GM18519 (cell line): ENCODE data around the gene BOC.

Source experiments
- ATAC-seq: cut with Tn5 transposase; IDR thresholded peaks from one replicate; pipeline ENCODE4 v1.9.1; 2021; ENCODE audit warnings: mild to moderate bottlenecking, moderate library complexity; ENCODE audit not compliant: unreplicated experiment, low FRiP score

The BOC gene

GRCh38 chr3:113193288-113193687 lies 18.1 kb upstream of the BOC start:
- no peak for ATAC-seq

GRCh38 chr3:113193719-113194118 lies 17.6 kb upstream of the BOC start:
- no peak for ATAC-seq

- no peak for ATAC-seq
These were observed 16.4 kb upstream of the BOC start for GRCh38 chr3:113194823-113195401.

GRCh38 chr3:113200351-113200750 lies 11.0 kb upstream of the BOC start:
- ATAC-seq = no peak

GRCh38 chr3:113200946-113201345 lies 10.4 kb upstream of the BOC start:
- no peak for ATAC-seq

- ATAC-seq = no peak
These were observed 7.0 kb upstream of the BOC start for GRCh38 chr3:113204371-113204770.

- no peak for ATAC-seq
These were observed 5.9 kb upstream of the BOC start for GRCh38 chr3:113205481-113205880.

GRCh38 chr3:113210604-113211329 lies 590 bp upstream of the BOC start:
- ATAC-seq = no peak

- no peak for ATAC-seq
These were observed 940 bp downstream of the BOC start for GRCh38 chr3:113212150-113212843.

GRCh38 chr3:113212844-113213375 lies 1.6 kb downstream of the BOC start:
- ATAC-seq = no peak

GRCh38 chr3:113213896-113214587 lies 2.7 kb downstream of the BOC start:
- ATAC-seq = no peak

- ATAC-seq = no peak
These were observed 3.7 kb downstream of the BOC start for GRCh38 chr3:113214917-113215595.

GRCh38 chr3:113216393-113216792 lies 5.0 kb downstream of the BOC start:
- no peak for ATAC-seq

- no peak for ATAC-seq
These were observed 6.8 kb downstream of the BOC start for GRCh38 chr3:113218011-113218680.

GRCh38 chr3:113218681-113219045 lies 7.3 kb downstream of the BOC start:
- no peak for ATAC-seq

- no peak for ATAC-seq
These were observed 8.4 kb downstream of the BOC start for GRCh38 chr3:113219605-113220300.

GRCh38 chr3:113220721-113221120 lies 9.4 kb downstream of the BOC start:
- no peak for ATAC-seq

- ATAC-seq = no peak
These were observed 10.4 kb downstream of the BOC start for GRCh38 chr3:113221721-113222257.

GRCh38 chr3:113222451-113223086 lies 11.2 kb downstream of the BOC start:
- no peak for ATAC-seq
